HG03159 (cell line): ENCODE data around the gene ZNF132.
"Not testable (repeated sequence)": the region's sequence is repeated elsewhere in the genome, so short reads cannot be mapped to it uniquely, and the experiment has no call there.

ENCODE experiments used
- ATAC-seq: cut with Tn5 transposase; IDR thresholded peaks from one replicate; pipeline ENCODE4 v1.9.1; 2021; ENCODE audit warnings: mild to moderate bottlenecking, moderate library complexity; ENCODE audit not compliant: unreplicated experiment

Gene ZNF132

GRCh38 chr19:58439576-58440554 is at the start of gene ZNF132:
Gene ZNF132 (minus strand): TSS chr19:58440153. CDS start chr19:58439821, 332 bp downstream.
- ATAC-seq = peak; percentile 94

GRCh38 chr19:58484349-58484748 is 44.4 kb upstream of the ZNF132 start:
- ATAC-seq = not testable (repeated sequence)

GRCh38 chr19:58483776-58484175 is 43.8 kb upstream of the ZNF132 start:
- no peak for ATAC-seq

GRCh38 chr19:58482372-58482771 is 42.4 kb upstream of the ZNF132 start:
- no peak for ATAC-seq

DNA sequence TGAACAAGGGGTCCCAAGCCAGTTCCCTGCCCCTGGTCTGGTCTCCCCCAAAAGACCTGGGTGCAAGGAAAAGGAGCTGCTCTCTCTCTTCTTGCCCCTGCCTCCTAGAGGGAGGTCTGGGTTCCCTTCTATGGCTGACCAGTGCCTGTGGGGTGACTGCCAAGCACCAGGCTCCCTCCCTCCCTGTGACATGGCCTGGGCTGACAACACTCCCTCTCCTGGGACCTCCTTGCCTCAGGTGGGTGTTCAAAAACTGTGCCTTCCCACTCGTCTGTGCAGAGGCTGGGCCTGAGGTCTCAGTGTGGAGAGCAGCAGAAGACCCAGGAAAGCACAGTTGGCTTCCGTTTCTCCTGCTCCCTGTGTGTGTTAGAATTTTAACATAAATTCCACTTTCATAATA is 40.9 kb upstream of the ZNF132 start:
- no peak for ATAC-seq

- ATAC-seq = no peak
Measured at GRCh38 chr19:58480481-58480830, 40.5 kb upstream of the ZNF132 start.

DNA sequence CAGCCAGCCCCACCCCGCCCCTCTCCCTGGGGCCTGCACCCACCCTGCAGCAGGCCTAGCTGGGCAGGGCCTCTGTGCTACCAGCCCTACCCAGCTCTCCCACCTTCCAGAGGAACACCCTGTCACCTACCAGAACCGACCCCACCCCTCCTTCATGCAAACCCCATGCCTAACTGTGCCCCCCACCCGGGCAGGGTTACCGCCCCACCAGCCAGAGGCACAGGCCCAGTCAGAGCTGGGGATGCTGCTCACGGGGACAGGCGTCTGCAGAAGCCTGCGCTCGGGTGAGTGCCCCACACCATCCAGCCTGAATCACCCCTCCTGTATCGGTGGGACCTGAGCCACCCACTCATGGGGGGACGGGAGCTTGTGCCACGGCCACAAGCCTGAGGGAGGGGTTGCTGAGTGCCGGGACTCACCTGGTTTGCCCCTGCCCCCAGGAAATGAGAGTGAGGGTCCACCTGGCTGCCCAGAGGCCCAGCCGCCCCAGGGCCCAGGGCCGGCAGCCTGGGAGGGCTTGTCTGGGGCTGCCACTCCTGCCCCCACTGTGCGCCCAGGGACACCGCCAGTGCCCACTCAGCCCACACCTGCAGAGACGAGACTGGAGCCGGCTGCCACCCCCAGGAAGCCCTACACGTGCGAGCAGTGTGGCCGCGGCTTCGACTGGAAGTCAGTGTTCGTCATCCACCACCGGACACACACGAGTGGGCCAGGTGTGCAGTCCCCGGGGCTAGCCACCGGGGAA is 40.0 kb upstream of the ZNF132 start:
- ATAC-seq = no peak

DNA sequence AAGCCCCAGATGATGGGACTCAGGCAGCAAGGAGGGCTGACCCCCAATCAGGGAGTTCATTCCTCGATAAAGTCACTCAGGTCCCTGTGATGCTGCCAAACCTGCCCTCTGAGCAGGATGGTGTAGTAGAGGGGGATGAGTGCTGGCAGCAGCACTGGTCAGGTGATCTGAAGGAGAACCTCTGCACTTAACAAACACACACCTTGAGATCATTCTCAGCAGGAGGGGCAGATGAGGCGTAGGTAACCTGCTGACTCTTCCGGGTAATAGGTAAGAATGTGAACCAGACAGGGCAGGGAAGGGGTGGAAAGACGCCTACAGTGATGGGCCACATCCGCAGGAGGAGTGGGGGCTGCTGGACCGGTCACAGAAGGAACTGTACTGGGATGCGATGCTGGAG is 39.4 kb upstream of the ZNF132 start:
- ATAC-seq = no peak

GRCh38 chr19:58477871-58478270 is 37.9 kb upstream of the ZNF132 start:
- no peak for ATAC-seq

GRCh38 chr19:58477130-58477529 is 37.2 kb upstream of the ZNF132 start:
- ATAC-seq = no peak

GRCh38 chr19:58476498-58477015 is 36.6 kb upstream of the ZNF132 start:
- no peak for ATAC-seq

DNA sequence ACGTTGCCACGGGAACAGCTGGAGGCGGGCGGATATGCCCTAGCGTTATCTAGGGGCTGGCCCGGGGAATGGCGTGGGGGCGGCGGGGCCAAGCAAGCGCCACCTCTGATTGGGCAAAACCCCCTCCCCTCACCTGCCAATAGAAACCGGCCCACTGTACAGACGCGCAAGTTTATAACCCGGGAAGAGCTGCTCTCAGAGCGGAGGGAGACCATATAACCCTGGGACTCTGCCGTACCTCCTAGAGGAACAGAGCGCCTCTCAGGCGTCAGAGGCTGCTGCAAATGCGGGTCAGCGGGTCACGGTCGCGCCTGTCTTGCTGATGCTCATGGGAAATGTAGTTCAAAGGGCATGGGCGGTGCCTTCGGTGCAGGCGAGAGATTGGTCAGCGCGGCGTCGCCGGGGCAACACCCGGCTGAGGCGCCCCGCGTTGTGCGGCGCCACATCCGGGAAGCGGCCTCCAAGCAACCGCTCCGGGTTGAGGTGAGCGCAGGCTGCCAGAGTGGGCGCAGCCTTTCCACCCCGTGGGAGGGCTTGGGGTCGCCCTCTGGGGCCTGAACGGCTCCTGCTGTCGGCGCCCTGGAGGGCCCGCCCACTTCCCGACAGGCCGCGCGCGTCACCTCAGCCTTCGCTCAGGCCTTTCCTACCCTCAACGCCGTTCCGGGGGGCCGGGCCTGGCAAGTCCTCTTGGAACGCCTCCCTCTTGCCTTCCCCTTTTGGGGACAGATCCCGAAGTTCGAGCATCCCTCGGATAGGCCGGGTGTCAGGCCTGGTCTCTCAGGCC is 36.0 kb upstream of the ZNF132 start, which contains the start of gene ZNF446:
Gene ZNF446, plus strand, starts transcription at position 639 of the 784 bp plus-strand sequence. CDS start 867 bp downstream, outside the sequence.
- ATAC-seq = peak; percentile 84

- peak; percentile 13 for ATAC-seq
Measured at GRCh38 chr19:58474997-58475713, 35.2 kb upstream of the ZNF132 start.

DNA sequence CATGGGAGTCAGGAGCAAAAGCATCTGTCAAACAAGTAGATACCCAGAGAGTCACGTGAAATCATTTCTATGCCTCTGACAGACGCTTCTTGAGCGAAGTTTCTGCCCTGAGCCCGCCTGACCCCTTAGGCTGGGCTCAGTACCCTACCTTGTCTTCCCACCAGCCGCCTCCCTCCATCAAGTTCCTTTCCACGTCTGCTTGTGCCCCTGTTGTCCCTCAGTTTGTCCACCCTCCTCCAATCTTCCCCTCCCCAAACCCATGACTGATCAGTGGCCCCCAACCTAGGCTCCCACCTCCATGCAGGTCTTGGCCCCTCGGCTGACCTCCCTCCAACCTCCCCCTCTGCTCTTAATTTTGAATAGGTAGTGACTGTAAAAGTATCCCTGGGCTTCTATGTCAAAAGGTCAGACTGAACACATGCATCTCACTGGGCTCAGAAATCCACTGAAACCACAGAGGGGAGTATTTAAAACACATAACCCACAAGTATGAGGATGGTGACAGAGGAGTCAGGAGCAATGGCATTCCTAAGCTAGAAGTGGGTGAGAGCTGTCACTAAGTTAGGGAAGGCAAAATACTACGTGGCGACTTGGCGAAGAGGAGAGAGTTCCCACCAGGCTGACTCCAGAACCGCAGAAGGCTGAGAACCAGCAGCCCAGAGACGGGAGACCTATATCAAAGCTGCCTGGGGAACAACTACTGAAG is 34.5 kb upstream of the ZNF132 start:
- ATAC-seq = no peak

- ATAC-seq = no peak
Measured at GRCh38 chr19:58473775-58474174, 33.8 kb upstream of the ZNF132 start.

- ATAC-seq = no peak
Measured at GRCh38 chr19:58471736-58472135, 31.8 kb upstream of the ZNF132 start.

DNA sequence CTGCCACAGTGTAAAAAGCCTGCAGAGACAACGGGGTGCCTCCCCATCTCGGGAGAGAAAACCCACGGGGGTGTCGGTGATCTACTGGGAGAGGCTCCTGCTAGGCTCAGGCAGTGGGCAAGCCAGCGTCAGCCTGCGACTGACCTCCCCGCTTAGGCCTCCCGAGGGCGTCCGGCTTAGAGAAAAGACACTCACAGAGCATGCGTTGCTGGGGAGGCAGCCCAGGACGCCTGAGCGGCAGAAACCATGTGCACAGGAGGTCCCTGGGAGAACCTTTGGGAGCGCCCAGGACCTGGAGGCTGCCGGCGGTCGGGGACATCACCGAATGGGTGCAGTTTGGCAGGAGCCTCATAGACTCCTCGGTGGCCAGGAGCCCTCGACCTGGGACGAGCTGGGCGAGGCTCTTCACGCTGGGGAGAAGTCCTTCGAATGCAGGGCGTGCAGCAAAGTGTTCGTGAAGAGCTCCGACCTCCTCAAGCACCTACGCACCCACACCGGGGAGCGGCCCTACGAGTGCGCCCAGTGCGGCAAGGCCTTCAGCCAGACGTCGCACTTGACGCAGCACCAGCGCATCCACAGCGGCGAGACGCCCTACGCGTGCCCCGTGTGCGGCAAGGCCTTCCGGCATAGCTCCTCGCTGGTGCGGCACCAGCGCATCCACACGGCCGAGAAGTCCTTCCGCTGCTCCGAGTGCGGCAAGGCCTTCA is 31.0 kb upstream of the ZNF132 start:
- not testable (repeated sequence) for ATAC-seq

- ATAC-seq = no peak
Measured at GRCh38 chr19:58469241-58470013, 29.5 kb upstream of the ZNF132 start.
